NCI-H526 (cell line): ENCODE measurements around the gene LHFPL2.
"Not testable (repeated sequence)": the region's sequence is repeated elsewhere in the genome, so short reads cannot be mapped to it uniquely, and the experiment has no call there.

Source experiments
- DNase-seq, 2 experiments: peaks; one replicate each; lab custom pipeline; 2025; lab: John Stamatoyannopoulos, UW

LHFPL2 gene

DNA sequence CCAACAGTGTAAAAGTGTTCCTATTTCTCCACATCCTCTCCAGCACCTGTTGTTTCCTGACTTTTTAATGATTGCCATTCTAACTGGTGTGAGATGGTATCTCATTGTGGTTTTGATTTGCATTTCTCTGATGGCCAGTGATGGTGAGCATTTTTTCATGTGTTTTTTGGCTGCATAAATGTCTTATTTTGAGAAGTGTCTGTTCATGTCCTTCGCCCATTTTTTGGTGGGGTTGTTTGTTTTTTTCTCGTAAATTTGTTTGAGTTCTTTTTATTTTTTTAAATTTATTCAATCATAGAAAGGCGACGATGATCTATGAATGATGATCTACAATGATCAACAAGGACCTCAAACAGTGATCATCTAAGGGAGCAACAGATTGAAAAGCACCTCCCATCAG is 28.5 kb downstream of the LHFPL2 start:
- not testable (repeated sequence) for DNase-seq

DNA sequence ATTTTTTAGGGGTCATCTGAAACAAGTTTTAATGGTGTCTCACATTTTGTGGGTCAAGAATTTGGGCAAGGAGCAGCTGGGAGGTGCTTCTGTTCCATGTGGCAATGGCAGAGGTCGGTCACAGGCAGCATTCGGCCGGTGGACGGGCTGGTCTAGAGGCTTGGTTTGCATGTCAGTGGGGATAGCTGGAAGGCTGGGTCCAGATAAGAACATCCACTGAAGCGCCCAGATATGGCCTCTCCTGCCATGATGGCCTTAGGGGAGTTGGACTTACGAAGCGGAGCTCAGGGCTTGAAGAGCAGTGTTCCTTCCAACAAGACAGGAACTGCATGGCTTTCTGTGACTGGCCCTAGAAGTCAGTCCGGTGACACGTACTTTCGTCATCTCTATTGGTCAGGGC is 30.3 kb downstream of the LHFPL2 start:
- no peak for DNase-seq

DNA sequence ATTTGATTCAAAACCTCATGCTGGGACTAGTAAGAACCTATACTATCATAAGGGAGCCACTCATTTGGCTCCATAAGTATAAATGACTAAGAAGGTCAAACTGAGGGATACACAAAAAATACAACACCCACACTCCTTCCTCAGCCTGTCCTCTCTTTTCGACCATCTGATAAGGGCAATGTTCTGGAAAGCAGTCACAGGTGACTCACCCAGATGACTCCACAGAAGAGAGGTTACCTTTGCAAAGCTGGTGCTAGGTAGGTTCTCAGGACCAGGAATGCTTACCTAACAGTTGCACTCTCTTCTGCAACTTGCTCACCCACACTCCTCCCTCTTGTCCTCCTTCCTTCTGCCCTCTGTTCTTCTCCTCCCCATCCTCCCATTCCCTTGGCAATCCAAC is 32.9 kb downstream of the LHFPL2 start:
- DNase-seq, result no peak

DNA sequence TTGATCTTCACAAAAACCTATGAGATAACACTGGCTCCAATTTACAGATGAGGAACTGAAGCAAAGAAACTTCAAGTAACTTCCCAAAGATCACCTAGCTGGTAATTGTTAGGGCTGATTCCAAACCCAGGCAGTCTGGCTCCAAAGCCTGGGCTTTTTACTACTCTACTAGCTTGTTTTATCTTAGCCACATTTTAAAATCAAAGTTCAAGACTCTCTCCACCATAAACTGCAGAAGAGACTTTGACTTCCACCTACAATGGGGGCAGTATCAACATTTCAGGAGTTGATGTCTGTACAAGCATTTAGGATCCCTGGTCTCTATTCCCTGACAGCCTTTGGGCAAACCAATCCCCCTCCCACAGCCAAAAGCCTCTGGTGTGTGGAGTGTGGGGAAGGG is 33.8 kb downstream of the LHFPL2 start:
- no peak for DNase-seq

DNA sequence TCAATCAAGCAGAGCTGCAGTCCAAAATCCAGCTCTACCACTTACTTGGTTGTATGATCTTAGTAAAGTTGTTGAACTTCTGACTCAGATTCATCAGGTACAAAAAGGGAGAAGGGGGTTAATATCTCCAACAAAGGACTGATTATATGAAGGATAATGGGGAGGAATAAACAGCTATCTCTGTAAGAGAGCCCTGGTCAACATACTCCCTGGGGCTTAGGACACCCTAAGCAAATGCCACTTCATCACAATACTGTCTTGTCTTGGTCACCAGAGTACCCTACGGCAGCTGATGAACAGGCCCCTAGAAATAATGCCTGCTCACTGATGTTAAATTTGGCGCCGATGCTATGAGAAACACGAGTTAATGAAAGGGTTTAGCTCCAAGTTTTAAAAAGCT is 34.8 kb downstream of the LHFPL2 start:
- no peak for DNase-seq

DNA sequence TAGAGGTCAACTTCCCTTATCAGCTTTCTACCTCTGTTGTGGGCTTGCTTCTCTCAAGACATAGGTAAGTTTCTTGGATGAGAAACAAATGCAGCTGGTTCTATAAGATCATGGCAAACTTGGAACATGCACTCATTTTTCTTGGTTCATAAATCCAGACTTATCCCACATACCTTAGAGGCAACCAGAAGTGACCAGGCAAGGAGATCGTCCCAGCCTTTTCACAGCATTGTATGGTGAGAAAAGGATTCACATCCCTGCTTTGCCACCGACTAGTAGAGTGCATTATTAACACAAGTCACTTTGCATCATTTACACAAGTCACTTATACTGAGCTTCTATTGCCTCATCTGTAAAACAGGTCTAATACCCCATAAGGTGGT is 35.4 kb downstream of the LHFPL2 start:
- DNase-seq, result no peak

DNA sequence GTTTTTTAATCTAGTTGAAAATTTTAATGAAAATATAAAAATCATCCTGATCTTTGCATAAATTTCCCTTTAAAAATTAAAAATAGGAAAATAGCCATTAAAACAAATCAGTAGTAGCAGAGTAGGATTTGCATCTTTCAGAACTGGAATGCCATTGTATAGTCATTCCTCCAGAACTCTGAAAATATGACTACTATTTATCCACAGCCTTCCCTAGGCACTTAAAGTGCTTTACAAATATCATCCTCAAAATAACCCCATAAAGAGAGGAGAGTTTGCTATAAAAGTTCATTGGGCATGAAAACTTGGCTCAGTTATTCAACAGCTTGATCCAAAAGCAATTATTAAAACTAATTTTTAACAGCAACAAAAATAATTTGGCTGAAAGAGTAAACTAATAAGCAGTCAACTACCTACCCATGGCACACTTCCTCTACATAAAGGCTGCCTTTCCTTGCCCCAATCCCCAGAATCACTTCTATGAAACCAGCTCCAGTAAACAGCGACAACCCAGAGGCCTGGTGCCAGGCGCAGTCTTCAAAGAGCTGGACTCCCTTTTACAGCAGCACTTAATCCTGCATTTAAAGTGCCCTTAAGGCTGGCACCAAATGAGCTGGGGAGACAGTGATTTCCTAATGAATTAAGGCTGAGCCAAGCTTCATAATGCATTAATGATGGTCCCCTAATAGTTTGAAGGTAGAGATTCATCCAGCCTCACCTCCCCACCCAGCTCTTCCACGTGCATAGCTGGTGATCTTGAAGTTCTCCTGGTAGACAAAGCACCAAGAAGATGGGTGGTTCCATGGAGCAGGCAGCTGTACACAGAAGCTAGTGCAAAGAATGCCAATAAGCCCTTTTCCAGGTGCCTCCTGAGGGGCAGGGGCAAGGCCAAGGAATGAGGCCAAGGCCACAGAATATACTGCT is 36.1 kb downstream of the LHFPL2 start:
- no peak for DNase-seq

DNA sequence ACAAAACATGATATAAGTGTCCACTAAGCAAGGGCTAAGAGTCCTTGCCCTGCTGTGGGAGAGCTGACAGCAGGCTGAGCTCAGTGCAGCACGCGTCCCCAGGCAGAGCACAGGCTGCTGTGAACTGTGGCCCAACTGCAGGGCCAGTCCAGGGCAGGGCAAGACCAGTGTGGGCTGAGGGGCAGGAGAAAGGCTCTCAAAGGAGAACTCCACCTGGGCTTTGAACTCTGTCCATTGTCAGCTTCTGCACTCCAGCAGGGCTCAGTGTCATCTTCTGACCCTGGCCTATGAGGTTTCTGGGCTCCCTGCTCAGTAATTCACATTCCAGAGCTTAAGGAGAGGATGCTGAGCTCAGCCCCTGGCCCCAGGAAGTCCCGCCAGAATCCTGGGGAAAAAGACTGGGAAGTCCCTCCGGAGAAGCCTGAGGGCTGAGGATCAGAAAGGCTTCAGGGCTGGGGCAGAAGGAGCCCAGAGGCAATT is 37.4 kb downstream of the LHFPL2 start:
- DNase-seq, result no peak

DNA sequence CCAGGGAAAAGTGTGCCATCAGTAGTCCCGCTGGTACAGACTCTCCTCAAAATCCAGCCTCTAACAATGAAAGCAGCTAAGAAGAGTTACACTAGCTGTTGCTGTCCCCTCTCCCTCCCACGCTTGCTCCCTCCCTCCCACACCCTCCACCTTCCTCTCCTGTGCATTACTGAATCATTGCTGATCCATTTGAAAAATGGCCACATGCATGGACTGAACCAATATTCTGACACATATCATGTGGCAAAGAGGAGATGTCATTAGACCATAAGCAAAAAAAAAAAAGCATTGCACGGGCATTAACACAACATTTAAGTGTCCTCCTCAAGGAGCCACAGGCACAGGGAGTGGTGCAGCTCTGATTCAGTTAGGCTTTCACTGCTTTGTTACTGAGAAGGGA is 37.9 kb downstream of the LHFPL2 start:
- DNase-seq, result no peak

DNA sequence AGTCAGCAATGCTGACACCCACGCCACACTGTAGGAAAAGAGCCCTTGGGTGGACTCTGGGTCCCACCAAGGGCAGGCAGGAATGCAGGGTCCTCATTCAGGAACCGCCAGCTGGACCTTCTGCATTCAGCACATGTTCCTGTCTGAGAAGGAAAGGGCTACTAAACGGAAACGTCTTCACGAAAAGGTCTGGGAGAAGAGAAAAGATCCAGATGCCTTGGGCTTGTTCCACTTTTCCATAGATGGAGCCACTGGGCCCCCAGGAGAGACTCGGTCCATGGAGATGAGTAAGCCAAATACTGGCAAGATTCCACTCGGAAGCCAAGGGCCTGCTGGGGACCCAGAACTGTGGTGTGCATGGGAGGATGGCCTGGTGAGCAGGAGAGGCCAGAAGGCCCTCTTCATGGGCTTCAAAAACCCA is 38.4 kb downstream of the LHFPL2 start:
- no peak for DNase-seq

DNA sequence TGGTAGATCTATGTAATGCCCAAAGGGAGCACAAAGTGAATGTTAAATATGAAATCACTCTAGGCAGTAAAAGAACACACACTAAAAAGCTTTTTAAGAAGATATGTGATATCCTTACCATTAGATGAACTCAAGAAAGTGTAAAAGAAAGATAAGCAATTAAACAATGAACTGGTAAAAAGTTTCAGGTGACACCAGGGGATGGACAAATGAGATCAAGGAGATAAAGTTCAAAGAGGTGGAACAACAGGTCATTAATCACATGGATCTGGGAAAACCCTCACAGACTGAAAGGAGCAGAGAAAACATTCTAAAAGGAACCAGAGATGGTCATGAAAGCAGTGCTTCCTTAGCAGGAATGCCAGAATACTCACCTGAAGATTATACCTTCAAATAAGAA is 40.7 kb downstream of the LHFPL2 start:
- no peak for DNase-seq

DNA sequence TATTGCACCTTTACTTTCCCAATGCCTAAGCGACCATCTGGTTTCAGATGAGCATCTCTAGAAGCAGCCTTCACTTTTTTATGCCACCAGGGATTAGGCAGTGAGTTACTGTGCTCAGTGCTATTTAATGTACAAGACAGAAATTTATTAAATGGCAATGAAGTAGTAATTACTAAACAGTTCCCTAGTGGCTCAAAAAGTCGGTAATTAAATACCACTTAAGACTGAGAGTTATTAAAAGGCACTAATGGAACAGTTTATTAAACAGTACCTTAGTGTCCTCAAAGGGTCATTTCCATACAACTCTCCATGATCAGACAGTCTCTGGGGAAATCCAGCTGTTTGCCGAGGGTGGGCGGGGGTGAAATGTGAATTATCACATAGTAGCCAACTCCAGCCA is 42.3 kb downstream of the LHFPL2 start:
- peak in 1 of 2 experiments; percentile 7 for DNase-seq

DNA sequence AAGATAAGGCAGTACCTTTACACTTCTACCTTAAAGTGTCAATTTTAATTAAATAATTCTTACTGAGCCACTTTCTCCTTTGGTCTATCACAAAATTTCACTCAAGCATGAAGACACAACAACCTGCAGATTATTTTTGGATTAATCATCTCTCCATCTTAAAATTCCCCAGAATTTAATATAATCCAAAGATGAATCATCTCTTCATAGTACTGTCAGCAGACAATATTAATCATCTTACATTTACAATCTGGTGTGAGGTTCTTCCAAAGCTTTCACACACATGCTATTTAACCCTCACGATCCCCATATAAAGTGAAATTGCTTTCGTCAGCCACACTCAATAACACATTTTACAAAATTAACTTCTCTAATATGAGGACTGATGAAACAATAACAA is 43.0 kb downstream of the LHFPL2 start:
- DNase-seq, result no peak

DNA sequence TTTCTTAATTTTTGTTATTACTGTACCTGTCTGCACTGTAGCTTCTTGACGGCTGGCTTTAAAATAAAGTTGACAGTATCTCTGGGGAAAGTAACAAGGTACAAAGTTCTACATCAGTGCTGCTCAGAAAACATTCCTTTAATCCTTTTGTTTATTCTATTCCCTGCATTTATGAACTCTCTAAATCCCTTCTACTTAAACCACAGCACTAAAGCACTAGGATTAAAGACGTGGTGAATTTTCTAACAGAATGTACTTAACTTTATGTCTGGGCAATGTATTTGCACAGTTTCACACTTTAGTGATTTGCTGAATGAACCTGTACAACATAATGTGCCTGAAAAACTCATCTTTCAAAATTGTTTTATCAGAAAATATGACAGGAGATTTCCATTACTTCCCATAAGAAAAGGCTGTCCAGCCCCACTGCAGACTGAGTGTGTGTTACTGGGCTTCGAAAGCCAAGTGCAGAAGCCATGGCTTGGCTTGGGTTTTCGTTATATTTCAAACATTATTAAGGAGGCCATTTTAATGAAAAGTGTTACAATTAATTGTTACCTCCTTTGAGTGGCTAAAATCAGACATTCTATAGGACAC is 43.8 kb downstream of the LHFPL2 start:
- no peak for DNase-seq

DNA sequence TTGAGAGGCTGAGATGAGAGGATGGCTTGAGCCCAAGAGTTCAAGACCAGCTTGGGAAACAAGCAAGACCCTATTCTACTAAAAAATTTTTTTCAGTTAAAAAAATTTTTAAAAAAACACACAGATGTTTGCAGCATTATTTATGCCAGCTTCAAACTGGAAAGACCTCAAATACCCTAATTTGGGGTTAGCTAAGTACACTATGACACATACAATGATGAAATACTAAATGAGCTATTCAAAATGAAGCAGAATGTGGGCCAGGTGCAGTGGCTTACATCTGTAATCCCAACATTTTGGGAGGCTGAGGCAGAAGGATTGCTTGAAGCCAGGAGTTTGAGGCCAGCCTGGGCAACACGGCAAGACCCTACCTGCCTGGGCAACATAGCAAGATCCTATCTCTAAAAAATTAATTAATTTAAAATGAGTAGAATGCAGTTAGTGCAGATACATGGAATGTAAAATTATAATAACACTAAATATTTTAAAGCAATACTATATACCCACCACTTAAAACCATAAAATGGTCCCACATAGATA is 44.9 kb downstream of the LHFPL2 start:
- no peak for DNase-seq

DNA sequence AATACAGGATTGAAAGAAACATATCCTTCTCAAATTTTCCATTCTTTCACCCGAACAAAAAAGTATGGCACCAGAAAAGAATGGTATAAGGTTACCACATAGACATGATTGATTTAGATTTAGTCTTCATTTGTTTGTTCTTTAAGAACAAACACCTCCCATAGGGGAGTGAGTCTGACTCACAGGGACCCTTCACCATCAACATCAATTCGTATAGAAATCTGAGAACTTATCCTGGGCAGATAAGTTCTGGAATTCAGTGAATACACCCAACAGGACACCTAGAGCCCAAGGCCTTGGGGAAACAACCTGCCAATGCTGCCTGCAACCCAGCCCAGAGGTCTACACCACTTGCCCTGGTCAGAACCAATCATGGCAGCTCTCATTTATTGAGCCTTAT is 46.2 kb downstream of the LHFPL2 start:
- DNase-seq, result no peak

DNA sequence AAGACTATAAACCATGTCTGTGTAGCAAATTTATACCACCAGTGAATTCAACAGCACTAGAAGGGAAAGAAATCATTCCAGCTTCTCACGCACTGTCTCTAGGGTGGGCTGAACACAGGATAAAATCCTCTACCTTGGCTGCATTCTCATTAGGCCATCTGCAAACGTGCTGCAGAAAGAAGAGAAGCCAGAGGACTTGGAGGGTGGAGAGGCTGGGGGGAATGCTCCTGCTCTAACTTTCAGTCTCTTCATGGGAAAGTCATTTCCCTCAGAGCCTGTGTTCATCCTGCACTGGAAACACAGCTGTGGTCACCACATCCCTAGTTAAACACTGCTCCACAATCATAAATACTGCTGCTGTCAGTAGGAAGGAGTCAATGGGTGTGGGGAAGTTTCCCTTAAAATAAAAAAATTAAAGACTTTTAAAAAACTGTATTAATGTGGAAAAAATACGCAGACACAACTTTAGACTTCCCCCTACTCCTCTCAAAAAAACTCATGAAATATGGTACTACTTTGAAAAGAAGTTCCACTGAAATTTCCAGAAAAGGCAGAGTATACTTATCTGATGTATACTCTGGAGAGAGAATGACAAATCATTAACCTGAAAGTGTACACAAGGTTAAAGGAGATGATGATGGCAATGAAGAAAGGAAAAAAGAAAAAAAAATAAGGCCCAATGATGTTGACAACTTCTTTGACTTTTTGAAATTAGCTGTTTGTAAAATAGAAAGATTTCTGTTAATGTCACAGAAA is 46.8 kb downstream of the LHFPL2 start:
- DNase-seq, result no peak

DNA sequence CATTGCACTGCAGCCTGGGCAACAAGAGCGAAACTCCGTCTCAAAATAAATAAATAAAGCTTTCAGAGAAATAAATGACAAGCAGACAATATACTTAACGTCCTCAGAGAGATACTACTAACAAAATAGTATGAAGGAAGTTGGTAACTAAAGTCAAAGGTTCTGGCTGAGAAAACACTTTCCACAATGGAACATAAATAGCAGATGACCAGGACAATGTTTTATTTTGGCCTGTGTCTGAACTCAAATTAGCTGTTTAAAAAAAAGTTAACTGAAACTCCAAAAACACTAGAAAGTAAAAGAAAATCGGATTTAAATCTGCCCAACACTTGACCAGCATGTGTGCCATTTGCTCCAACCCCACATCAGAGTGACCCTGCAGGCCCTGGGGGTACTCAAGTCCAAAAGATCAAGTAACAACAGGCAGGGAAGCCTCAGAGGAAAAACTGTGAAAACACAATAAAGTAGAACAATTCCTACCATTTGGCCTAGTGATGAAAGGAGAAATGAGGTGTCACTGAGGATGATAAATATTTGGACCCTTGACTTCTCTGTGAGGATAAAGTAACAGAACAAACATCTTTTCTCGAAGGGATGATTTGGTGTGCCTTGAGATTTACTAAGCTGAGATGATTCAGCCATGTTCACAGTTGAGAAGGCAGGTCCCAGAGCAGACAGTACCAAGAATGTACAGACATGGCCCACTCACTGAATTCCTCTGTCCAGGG is 47.7 kb downstream of the LHFPL2 start:
- no peak for DNase-seq

DNA sequence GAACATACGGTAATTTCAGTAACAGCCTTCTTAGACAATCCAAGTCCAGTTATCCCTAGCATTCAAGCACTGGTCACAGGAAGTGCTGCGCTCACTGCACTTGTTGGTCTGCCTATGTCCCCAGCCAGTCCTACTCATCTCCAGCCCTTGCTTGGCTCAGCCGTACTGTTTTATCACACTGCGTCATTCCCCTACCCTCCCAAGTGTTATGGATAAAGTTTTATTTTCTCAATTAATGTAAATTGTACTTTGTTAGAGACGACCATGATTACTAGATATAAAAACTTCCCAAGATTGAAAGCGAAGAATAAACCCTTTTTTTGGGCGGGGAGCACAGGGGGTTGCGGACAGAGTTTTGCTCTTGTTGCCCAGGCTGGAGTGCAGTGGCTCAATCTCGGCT is 49.6 kb downstream of the LHFPL2 start:
- DNase-seq, result no peak

DNA sequence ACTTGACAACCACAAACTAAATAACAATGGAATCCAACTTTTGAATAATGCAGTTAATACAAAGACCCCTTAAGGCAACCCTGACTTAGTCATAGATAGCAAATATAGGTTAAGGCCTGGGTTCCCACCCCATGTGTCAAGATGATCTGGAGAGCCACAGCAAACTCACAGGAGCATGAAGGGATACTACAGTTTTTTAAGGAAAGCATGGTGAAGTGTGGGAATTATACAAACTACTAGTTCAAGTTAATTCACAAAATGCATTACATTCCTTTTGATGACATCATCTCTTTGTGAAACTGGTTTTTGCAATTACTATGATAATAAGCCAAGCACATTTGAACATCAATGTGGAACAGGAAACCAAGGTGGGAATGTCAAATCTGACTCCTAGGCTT is 50.6 kb downstream of the LHFPL2 start:
- no peak for DNase-seq

DNA sequence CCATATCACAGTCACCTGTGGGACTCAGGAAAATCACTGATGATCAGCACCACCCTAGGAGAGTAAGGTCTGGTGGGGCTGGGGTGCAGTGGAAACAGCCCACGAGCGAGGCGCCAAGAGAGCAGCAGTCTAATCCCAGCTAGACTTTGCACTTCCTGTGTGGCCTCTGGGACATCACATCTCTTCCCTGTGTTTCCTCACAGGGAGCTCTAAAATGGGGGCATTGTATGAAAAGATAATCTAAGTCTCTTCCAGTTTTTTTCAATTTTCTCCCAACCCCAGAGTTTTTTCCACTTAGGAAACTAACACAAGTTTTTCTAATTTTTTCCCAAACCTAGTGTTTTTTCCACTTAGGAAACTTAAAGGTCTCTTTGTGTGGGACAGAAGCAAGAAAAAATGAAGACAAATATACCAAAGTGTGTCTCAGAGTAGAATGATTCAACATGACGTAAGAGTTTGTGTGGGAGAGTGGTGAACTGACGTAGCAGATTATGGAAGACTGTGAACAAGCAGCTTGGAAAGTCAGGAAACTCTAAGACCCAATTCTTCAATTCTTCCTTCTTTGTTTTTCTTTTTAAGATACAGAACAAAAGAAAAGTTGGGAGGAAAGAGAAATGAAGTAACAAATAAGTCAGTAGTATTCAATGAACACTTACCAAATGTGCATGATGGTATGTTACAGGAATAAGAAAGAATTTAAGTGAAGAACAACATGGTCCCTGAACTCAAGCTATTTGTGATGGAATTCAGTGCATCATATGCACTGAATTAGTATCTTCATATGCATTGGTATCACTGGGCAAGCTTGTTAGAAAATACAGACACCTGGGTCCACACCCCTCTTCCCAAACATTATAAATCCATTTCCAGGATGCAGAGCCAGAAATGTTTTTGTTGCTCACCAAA is 51.3 kb downstream of the LHFPL2 start:
- DNase-seq, result no peak
